Fibroblast of lung (primary cell): ENCODE measurements around the gene MYO18B.

Experiments used
- CTCF ChIP-seq, 2 donors: IDR thresholded peaks in 1 of 2; conservative IDR thresholded peaks in 1 of 2; 1 replicate in 1 of 2; 2 replicates in 1 of 2; pipeline ENCODE4 v1.5.1; 2011 to 2012; ENCODE audit warnings: low read length in 2 of 2, control low read depth in 1 of 2, inconsistent platforms in 1 of 2, low read depth in 1 of 2, mild to moderate bottlenecking in 1 of 2
- EZH2 ChIP-seq: IDR thresholded peaks from 2 replicates; pipeline ENCODE4 v1.5.1; 2012; ENCODE audit warnings: low read length, control low read depth, mild to moderate bottlenecking; ENCODE audit errors: missing control alignments

DNA sequence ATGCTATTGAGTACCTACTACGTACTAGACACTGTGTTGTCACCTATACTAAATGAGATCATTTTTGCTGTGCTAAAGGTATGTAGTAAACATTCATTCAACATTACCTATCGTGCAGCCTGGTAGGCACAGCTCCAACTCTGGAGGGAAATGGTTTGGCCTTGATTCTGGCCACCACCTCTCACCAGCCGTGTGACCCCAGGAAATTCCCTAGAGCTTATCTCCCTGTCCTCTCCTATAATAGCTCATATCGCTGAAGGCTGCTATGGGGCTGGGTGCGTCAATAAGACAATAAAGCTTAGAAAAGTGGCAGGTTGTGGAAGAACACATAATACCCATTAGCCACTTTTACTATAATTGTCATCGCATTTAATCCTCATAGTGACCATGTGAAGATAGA lies 107.5 kb downstream of the MYO18B start:
- TF ChIP-seq EZH2 (no peak), CTCF (conservative IDR thresholded peaks at IDR 0.05 in 1 of 2, IDR thresholded peaks at IDR 0.05 in 1 of 2; ENCODE audit: low read depth in 1 of 2, low read length in 2 of 2) (no peak)
